GM19397 (cell line): ENCODE measurements around the gene GNG12.

Experiments used
- ATAC-seq: cut with Tn5 transposase; IDR thresholded peaks from one replicate; pipeline ENCODE4 v1.9.1; 2021; ENCODE audit warnings: mild to moderate bottlenecking, moderate library complexity; ENCODE audit not compliant: unreplicated experiment

The GNG12 gene

DNA sequence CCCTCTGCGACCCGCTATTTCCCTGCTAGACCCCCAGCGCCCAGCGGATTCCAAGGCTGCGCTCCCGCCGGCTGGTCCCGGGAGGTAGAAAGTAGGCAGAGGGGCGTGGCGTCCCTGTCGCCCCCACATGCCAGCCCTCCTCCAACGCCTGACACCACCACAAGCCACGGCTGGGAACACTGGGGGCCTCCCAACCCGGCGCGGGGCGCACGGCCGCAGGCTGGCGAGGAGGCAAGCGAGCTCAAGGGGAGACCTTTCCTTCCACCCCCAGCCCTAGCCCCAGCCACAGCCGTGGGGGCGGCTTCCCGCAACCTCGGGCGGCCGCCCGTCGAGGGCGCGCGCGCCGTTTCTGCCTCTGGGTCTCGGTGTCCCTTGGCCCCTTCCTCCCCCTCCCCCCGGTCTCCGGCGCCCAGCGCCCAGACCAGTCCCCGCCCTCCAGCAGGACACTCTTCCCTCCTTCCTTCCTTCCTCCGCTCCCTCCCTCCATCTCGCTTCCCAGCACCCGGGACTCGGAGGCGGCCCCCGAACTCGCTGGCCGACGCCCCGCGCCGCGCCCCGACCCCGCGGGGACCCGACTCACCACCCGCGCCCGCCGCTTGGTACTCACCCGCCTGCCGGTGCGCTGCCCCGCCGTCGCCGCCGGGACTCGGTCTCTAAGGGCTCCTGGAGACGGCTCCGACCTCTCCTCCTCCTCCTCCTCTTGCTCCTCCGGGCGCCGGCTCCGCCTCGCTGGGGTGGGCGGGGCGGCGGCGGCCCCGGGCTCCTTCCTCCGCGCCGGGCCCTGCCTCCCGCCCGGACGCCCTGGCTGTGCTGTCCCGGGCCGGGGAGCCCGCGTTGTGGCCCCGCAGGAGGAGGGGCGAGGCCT, at the start of gene GNG12:
TSS of gene GNG12 (minus strand) at position 731 of the 865 bp plus-strand sequence. CDS start 125,781 bp downstream, outside the sequence.
- no peak for ATAC-seq

DNA sequence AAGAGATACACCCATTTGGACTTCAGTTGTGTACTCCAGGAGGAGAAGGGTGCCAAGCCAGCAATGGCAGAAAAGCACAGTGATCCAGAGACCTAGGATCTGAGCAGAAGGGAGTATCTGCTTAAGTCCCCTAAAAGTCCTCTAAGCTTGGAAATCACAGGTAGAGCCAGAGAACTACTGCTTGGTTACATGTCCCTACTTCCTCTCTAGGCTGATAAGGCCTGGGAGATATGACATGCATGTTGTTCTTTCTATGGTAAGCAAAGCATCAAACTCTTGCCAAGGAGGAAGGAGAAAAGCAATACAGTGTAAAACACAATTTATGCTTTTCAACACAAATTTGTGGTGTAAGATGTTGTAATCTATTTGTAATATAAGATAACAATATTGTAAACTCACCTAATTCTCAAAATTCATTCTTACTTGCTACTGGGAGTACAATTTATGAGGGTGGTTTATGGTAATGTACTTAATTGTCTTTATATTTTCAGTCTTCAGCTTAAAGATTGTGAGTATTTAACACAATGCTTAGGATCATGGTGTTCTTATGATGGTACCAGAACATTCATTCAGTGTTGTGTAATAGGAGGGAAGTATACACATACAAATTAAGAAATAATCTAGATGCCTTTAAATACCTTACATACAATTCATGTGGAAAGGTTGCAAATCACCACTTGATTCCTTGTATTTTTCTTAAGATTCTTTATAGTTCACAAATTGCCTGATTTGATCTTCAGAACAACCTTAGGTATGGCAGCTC, 49.1 kb upstream of the GNG12 start:
- no peak for ATAC-seq

DNA sequence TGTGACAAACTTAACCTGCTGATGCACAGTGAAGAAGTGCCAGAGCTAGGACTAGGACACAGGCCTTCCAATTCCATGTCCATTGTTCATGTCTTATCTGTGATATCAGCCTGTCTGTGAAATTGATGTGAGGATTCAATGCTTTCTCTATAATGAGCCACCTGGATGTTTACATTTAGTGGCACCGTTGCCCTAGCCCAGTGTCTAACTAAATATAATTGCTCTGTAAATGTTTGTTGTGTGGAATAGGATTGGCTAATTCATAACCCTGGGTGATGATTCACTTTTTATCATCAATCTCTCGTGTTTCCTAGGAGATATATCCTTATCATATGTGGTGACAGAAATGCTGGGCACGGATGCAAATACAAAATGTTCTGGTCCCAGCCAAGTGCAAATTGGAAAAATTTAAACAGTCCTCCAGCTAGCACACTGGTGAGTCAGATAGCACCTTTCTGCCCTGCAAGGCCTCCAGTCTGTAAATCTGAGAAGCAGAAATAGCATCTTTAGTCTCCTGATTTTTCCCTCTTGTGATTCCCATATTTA, 46.9 kb upstream of the GNG12 start:
- no peak for ATAC-seq

DNA sequence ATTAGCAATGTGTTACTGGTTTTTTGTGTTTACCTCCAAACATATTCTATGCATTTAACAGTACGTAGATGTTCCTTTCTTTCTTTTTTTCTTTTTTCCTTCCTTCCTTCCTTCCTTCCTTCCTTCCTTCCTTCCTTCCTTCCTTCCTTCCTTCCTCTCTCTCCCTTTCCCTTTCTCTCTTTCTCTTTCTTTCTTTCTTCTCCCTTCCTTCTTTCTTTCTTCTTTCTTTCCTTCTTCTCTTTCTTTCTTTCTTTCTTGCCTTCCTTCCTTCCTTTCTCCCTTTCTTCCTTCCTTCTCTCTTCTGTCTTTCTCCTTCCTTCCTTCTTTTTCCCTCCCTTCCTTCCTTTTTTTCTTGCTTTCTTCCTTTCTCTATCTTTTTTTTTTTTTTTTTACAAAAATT, 46.2 kb upstream of the GNG12 start:
- ATAC-seq, result no peak

DNA sequence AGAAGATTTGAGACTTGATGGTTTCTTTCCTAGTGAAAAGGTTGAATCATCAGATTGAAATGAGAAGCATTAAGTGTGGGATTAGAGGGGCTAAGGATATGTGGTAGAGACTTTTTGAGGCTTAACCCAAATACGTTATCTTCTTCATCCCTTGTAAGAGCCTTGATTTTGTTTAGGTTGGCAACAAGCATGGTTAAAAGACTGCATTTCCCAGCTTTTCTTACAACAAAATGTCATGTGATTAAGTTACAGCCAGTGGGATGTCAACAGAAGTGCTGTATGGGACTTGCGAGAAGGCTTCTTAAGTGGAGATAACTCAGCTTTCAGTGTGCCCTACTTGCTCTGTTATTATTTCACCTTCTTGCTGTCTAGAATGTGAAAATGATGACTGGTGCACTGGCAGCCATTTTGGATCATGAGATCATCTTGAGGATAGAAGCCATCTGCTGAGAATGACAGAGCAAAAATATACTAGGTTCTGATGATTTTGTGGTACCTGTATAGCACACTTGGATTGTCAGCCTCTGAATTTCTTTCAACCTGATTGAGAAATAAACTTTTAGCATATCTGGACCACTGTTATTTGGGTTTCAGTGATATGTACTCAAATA, 41.3 kb upstream of the GNG12 start:
- no peak for ATAC-seq

DNA sequence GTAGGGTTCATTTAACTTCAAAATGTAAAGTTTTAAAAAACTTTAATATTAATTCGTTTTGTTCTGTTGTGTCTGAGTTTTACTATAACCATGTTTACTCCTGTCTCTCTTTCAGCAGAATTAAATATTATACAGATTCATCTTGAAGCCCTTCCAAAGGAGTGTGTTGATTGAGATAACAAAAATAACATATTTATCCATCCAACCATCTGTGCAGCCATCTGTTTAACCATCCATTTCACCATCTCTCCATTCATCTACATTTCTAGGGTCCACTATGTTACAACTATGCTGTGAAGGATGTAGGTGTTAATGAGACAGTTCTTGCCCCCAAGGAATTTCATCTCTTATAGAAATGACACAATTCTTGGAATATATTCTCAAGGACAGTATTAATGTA, 36.0 kb upstream of the GNG12 start:
- ATAC-seq, result no peak

DNA sequence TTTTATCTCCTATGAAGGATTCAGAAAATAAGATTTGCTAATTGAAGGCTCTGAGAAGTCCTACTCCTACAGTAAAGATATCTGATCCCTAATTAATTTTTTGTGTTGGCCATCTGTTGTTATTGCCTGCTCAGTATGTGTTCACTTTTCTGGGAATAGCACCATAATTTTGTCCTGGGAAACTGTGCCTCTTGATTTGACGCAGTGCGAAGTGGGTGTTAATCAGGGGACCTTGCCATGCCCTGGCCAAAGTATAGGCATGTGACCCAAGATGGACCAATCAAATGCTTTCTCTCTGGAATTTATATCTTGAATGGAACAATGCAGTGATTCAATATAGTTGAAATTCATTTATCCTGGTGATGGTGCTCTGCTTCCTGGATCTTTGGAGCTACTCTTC, 30.4 kb upstream of the GNG12 start:
- no peak for ATAC-seq

DNA sequence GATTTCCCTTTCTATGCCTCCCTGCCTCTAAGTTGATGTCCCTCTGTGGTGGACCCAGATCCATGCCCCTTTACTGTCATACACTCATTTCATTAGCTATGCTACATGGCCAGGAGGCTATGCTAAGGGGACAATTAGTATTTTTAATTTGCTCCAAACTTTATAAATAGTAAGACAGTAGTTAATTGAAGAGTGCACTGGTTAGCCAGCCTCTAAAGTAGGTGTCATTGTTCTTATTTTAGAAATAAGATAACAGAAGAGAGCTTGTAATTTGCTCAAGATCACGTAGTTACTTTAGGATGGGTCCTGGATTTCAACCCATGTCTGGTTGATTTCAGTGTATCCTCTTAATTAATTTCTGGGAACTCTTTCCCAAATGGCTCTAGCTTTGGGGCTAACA, 29.4 kb upstream of the GNG12 start:
- ATAC-seq, result no peak

DNA sequence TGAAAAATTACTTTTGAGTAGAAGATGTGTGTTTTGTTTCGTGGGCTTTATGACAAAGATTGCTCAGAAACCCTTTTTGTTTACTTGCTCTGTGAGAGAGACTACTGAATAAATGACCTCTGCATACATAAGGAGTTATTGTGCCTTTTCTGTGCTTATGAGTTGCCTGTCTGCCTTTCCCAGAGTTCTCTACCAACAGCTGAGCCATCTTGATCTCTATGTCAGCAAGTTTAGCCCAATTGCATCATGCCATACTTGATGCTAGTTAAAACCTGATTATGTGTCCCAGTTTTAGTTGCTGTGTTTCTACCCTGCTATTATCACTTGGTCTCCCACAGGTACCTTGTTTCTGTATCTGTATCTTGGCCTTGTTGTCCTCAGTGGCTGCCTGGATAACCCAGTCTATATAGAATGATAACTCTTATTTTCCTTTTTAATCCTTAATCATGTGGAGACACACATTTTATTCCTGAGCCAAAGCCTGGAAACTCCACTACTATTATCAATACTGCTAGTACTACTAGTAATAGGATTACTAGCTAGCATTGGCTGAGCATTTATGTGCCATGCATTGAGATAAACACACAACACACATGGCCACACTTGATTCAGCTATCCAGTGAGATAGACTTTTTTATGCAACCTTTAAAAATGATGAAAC, 28.7 kb upstream of the GNG12 start:
- no peak for ATAC-seq

DNA sequence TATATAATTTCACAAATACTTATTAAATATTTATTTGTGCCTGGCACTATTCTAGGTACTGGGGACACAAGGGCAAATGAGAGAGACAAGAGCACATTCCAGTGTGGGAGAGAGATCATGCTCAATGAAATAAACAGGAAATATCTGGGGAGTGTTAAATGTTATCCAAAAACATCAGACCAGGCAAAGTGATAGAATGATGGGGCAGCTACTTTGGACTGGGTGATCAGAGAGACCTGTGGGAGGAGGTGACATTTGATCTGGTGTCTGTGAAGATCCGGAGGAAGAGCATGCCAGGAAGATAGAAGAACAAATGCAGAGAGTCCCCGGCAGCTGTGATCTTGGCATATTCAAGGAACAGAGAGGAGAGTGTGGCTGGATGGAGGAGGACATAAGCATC, 27.5 kb upstream of the GNG12 start:
- ATAC-seq, result no peak

DNA sequence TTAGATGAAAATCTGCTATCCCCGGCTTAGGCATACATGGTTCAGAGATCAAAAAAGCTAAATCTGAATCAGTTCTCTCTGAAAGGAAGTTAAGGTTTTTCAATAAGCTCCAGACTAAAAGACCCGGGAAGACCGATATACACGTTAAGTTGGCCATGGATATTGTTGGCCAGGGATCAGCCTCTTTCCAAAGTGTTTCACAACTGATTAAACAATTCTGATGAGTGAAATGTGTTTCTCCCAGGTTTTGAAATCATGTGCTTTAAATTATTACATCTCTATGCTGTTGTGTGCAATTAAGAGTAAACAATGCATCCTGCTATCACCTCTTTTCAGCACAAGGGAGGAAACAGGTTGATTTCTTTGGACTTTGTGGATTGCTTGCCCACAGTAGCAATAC, 23.7 kb upstream of the GNG12 start:
- no peak for ATAC-seq

DNA sequence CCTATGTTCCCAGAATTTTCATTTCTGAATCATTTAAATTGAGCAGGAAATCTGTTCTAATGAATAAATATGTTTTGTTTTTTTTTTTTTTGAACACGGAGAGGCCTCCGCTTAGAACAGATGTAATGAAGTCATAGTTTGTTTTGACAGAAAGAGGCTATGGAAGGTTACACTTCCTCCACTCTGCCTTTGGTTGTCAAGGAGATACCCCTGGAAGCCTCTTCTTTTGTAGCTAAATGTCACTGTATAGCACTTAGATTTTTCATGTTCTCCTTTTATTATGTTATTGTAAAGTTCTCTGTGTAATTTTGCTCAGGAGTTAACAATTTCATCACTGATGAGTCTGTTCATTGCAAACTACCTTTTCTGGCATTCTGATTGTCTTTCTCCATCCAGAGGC, 22.7 kb upstream of the GNG12 start:
- no peak for ATAC-seq

DNA sequence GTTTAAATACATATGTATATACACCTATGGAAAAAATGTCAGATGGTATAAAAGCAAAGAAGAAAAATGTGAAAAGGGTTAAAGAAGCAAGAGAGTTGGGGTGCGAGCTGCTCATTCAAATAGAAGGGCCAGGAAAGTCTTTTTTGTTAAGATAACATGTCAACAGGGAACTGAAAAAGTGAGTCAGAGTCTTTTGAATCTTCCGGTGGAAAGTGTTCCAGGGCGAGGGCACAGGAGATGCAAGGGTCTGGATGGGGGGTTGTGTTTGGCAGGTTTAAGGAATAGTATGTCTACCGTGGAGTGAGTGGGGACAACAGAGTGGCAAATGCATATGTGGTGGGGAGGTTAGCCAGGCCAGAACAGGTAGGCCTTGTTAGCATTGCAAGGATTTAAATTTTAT, 22.2 kb upstream of the GNG12 start:
- no peak for ATAC-seq

DNA sequence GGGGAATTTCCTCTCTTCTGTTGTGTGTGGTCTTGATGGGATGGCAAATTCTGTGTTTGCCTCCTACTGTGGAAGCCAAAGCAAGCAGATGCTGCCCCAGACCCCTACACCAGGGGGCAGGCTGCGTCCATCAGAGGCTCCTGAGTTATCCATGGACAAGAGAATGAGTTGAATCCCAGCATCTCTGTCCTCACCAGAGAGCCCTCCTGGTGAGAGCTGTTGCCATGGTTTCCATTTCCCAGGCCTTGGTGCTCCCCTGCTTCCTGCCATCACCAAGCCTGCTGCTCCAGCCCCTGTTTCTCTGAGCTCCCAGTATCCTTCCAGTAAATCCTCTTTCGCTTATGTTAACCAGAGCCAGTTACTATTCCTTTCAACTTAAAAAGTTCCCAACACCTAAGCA, 20.4 kb upstream of the GNG12 start:
- ATAC-seq, result no peak

DNA sequence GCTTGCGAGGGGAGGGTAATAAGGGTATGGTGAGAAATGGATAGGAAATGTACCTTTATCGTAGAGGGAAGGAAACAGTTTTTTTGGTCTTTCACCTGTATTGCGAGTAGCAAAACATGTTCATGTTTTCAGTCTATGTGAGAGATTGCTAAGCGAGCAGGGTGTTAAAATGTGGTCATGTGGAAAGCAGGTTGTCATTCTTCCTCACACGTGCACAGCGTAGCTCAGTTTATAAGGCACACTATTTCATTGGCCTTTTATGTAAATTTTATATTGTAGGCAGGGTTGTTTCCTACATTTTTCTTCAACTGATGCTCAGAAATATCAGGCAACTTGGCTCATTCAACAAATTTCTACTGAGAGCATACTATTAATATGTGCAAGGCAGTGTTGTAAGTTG, 18.5 kb upstream of the GNG12 start:
- no peak for ATAC-seq

DNA sequence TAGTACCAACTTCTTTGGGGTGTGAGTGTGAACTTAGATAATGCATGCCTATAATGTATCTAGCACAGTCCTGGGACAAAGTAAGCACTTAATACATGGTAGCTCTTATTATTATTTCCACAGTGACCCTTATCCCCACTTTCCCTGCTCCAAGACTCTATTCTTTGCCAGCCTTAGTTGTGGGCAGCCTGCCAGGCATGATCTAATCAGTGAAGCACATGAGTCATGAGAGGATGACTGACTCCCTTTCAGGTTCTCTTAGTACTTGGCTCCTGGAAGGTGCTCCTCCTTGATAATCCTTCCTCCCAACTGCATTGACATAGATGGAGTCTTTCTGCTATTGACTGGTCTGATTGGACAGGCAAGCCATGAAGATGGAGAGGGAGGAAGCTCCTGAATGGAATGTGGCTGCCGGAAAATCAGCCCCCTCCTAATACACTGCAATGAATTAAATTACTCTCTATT, 17.4 kb upstream of the GNG12 start:
- ATAC-seq, result no peak

DNA sequence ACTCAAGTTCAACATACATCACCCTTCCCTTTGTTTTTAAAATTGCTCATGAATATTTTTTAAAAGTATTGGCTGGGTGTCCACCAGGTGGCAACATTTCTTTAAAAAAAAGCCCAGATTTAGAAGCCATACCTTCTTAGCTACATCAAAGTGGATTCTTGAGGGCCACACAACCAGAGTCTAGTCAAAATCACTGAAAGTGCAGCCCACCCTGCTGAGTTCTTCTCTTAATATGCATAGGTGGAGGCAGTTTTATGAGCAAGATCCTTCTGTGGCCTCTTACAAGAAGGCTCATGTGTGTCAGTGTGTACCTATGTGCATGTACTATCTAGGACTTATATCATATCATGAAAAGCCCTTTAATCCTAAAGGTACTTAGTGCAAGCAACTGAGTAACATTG, 16.9 kb upstream of the GNG12 start:
- no peak for ATAC-seq

DNA sequence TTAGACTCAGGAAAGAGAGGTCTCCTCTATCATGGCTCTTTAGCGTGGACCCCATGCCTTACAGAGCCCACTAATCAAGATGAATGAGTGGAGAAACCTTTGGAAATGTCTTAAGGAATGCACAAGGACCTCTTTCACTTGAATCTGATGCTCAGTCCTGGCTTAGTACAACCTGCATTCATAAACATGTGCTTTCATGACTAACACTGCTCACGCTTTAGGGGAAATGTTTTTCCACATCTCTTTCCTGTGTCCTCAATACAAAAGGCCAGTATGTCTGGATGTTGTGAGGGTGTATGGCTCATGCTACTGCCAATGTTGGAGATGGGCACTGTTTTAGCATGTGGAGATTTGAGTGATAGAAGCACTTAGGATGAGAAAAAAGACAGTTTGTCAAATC, 14.2 kb upstream of the GNG12 start:
- no peak for ATAC-seq

DNA sequence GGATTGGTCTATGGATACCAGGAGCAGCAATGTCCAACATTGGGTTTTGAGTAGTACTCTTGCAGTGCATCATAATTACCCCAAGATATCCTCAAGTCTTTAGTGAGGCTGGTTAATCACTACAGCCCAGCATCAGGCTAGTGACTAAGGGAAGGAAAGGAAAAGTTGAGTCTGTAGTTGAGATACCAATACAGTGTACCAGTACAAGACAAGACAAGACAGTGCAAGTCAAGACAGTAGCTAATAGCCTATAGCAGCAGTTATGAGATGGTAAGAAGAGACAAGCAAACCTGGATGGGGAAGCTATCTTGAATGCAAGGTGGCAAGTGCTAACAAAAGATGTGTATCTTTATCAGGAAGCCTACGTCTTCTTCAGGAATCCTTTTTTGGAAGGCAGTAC, 13.3 kb upstream of the GNG12 start:
- no peak for ATAC-seq

DNA sequence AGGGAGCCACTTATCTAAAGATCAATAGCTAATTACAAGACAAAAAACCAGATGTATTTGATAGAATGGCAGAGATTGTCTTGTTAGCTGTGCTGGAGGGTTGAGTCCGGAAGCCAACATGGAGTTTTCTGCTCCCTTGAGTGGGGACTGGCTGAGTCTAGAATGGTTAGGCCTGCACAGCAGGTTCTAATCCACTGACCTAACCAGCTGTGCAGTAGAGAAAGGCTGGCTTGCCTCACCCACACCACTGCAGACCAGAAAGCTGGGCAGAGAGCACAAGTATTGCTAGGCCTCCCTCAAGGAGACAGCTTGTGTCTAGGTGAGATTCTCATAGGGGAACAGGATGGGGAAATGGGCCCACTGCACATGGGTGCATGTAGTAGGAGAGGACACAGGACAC, 11.7 kb upstream of the GNG12 start:
- no peak for ATAC-seq

DNA sequence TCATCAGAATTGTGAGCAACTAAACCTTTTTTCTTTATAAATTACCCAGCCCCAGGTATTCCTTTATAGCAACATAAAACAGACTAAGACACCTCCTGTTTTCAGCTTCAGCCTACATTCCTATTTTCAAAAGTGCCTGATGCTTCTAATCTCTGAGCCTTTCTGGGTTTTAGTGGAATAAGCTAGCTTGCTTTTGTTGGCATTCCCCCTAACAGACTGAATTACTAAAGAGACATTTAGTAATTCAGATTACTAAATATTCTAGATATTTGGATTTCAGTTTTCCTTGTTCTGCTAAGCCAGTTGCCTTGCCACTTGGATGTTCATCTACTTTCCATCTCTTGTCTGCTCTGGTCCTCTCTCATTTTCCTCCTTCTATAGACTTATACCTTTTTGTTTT, 10.5 kb upstream of the GNG12 start:
- no peak for ATAC-seq
